Hematopoietic multipotent progenitor cell (in vitro differentiated cells): ENCODE measurements around the gene ADM2. TPM values are rescaled to one million over a fixed set of nuclear protein-coding genes. Genes with fewer than 3 reads are reported as not detected.
A peak's percentile ranks its signal among the peaks of the same experiment; 100 is the strongest.

Experiments
- DNase-seq, 3 donors: peaks; one replicate each; pipeline ENCODE4 v3.0.0-alpha.2; 2011 to 2015; ENCODE audit warnings: low read depth in 2 of 3, low spot score in 2 of 3
- total RNA-seq: library from RNA; depleted of rRNA; stranded (reverse); fragments of >200 nt; gene quantifications from one replicate; pipeline ENCODE4 v1.2.3, GENCODE V29; 2012

The ADM2 gene
- total RNA-seq, 1 donor = 0.54 TPM

- DNase-seq = no peak
Observed at GRCh38 chr22:50483977-50484853, 2.9 kb downstream of the ADM2 start.

GRCh38 chr22:50485221-50486131, 4.1 kb downstream of the ADM2 start:
- no peak for DNase-seq

DNA sequence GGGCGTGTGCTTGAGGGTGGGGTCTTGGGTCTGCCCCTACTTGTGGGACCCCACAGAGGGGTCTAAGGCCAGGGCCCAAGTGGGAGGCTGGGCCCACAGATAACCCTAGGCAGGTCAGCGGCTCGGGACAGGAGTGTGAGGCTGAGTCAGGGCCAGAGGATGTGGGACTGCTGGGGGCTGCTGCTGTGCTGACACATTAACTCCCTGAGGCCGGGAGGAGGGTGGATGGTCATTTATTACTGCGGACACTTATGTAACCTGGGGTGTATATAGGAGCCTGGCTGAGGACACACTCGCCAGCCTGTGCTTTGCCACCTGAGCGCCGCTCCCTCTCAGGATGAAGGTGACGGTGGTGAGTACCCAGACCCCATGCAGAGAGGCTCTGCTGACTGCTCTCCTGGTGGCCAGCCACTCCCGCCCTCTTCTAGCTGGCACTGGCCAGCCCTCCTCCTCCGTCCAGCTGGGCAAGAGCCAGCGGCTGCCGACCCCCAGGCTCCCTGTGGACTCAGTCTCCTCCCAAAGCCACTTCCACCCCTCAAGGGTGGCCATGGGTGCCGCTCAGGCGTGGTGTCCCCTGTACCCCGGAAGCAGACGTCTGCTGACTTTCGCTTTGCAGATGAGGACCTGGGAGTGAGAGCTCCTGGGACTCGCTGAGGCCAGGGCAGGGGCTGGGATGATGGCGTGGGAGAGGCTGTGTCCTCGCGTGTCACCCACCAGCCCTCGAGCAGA, 5.4 kb downstream of the ADM2 start, which contains the start of gene MIOX:
Gene MIOX (plus strand): TSS at position 299 of the 729 bp plus-strand sequence. CDS start 39 bp downstream, at position 338.
- no peak for DNase-seq

GRCh38 chr22:50487290-50488005, 6.1 kb downstream of the ADM2 start:
- DNase-seq = no peak

GRCh38 chr22:50488006-50488677, 6.8 kb downstream of the ADM2 start:
- no peak for DNase-seq

- no peak for DNase-seq
Observed at GRCh38 chr22:50488886-50489285, 7.5 kb downstream of the ADM2 start.

DNA sequence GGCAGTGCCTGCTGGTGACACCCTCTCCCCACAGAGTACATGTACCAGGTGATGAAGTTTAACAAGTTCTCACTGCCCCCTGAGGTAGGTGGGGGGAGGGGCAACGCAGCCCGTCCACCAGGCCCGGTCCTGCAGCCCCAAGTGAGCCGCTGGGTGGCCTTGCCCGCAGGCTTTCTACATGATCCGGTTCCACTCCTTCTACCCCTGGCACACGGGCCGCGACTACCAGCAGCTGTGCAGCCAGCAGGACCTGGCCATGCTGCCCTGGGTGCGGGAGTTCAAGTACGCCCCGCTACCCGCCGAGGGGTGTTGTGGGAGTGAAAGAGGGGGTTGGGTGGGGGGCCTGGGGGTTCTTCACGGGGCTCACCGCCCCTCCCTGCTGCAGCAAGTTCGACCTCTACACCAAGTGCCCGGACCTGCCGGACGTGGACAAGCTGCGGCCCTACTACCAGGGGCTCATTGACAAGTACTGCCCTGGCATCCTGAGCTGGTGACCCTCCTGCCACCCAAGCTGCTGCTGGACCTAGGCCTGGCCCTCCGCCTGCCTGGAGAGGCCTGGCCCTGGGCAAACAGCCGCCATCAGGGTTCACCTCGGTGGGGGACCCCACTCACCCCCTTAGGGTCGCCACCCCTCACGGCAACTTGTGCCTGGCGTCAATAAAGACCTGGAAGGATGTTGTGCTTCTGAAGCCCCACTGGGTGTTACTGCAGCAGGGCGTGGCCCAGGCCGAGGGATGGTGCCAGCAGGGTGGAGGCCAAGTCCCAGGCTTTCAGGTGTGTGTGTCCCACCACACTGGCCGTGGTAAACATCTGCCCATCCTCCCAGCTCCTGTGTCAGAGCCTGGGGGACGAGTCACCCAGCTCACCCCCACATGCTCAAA, 8.3 kb downstream of the ADM2 start:
- DNase-seq = no peak

GRCh38 chr22:50490531-50491308, 9.4 kb downstream of the ADM2 start:
- DNase-seq = peak in 1 of 3 donors; percentile 59

GRCh38 chr22:50497093-50497492, 15.8 kb downstream of the ADM2 start:
- no peak for DNase-seq

- DNase-seq = peak; percentile 53 to 82 (median 68)
Observed at GRCh38 chr22:50498322-50498890, 17.1 kb downstream of the ADM2 start.

DNA sequence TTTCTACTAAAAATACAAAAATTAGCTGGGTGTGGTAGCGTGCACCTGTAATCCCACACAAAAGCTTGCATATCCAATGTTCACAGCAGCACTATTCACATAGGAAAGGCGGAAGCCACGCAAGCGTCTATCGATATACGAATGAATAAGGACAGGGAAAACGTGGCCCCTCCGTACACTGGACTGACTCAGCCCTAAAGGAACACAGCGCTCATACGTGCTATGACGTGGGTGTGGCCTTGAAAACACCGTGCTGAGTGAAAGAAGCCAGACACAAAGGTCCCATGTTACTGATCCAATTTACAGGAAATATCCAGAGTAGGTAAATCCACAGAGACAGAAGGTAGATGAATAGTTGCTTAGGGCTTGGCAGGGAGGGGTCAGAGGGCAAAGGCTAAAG, 19.1 kb downstream of the ADM2 start:
- DNase-seq = no peak

DNA sequence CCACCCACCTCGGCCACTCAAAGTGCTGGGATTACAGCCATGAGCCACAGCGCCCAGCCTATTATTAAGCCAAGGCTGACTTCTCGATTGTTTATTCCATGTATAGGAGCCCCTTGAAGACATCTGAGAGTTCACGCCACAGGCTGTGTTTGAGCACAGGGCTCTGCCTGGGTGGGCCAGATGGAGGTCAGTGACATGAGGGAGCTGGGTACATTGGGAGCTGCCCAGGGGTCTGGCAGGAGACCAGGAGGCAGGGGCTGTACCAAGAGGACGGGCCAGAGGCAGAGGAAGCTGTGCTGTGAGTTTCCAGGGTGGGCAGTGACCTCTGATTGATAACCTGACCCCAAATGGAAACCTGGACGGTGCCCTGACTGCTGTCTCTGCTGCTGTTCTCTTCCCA, 20.8 kb downstream of the ADM2 start:
- no peak for DNase-seq

DNA sequence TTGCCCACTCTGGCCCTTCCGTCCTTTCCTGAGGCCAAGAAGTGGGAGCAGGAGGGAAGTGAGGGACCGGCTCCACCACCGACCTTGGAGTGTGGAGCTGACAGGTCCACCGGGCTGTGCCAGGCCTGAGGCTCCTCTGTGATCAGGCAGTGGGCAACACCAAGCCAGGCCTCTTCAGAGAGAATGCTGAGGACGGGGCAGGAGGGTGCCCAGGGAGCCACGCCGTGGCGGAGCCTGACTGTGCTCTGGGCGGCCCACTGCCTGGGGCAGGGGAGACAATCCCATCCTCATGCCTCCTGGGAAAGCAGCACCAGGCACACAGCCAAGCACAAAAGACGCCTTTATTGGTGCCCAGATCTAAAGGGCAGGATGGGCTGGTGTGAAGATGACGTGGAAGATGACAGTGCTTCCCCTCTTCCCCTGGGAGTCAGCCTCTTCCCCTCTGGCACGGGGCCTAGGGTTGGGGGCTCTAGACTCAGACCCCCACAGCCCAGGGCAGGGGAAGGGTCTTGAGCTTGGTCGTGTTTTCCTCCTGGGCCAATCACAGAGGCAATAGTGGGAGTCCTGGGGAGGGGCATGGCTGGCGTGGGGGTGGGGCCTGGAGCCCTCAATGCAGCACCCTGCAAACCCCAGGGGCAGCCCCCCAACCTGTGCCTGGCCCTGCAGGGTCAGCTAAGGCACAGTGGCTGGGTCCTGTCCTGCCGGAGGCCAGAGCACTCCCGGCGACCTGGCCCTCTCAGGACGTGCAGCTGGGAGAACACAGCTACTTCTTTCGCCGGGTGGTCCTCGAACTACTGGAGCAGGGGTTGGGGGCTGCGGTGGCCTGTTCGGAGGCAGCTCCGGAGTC, 21.5 kb downstream of the ADM2 start:
- no peak for DNase-seq

DNA sequence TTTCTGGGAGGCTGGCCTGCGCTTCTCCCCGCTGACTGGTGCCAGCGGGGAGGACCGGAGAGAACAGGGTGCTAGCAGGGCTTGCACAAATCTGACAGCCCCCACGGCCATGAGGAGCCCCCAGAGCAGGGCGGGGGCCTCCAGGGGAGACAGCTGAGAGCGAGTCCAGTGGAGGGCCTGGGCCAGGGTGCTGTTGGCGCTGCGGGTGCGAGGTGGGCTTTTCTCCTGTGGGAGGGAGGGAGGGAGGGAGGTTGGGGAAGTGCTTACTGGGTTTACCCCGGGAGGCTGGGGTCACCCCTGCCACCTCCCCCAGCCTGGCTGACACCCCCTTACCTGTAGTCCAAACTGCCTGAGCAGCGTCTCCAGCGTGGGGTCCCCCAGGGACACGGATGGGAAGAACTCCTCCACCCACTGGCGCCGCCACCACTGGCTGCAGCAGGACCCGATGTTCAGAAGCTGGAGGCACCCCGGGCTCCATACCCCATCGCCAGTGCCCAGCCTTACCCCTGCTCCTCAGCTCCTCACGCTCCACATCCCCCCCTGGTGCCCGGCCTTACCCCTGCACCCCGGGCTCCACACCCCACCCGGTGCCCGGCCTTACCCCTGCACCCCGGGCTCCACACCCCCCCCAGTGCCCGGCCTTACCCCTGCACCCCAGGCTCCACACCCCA, 22.3 kb downstream of the ADM2 start:
- DNase-seq = no peak

DNA sequence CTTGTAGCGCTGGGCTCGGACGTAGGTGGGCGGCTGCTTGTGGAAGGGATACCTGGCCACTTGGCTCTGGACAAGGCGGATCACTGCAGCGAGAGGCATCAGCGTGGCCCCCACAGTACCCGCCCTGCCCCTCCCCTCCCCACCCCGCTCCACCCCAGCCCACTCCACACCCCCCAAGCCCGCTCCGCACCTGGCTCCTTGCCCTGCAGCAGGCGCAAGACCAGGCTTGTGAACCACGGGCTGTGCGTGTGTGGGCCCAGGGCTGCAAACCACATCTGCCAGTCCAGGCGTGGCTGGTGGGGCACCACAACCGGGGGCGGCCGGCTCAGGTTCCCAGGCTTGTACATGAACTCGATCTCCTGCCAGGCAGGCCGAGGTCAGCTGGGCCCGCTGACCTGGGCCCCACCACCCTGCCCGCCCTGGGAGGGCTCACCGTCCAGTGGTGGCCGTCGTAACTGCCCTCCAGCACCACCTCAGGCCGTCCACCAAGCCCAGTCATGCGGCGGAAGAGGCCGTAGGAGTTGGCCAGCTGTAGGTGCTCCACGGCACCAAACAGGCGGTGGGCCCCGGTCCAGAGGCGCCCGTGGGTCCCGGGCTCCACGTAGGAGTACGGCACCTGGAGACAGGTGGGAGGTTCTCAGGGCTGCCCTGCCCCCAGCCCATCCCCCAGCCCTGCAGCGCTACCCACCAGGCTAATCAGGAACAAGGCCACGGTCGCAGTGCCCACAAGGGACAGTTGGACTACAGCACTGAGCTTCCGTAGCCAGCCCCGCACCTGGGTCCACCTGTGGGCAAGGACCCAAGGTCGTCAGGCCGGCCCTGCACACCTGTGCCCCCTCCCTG, 23.2 kb downstream of the ADM2 start:
- no peak for DNase-seq
